AG10803 (cell line): ENCODE measurements around the gene COL26A1.
"Not testable (repeated sequence)": the region's sequence is repeated elsewhere in the genome, so short reads cannot be mapped to it uniquely, and the experiment has no call there.

Experiments
- DNase-seq: peaks from one replicate; pipeline ENCODE4 v3.0.0; 2010; ENCODE audit warnings: low read depth
- H3K4me3 ChIP-seq: 2 replicates; pipeline ENCODE4 v1.5.1; 2011; ENCODE audit warnings: mild to moderate bottlenecking, low read length, control low read depth
- CTCF ChIP-seq: conservative IDR thresholded peaks from 2 replicates; pipeline ENCODE4 v1.5.1; 2011; ENCODE audit warnings: mild to moderate bottlenecking, low read length, control low read depth, inconsistent platforms

COL26A1 gene

GRCh38 chr7:101465576-101466196 is 103.0 kb downstream of the COL26A1 start:
- DNase-seq: no peak
- H3K4me3 ChIP-seq: no peak overlapping the region
- no peak for TF ChIP-seq CTCF

- DNase-seq: no peak
- H3K4me3 ChIP-seq: no peak overlapping the region
- TF ChIP-seq CTCF: no peak
Measured at GRCh38 chr7:101466871-101467270, 104.2 kb downstream of the COL26A1 start.

GRCh38 chr7:101468546-101469275 is 106.0 kb downstream of the COL26A1 start:
- no peak for TF ChIP-seq CTCF
- H3K4me3 ChIP-seq: no peak overlapping the region
- no peak for DNase-seq

GRCh38 chr7:101470668-101471487 is 108.2 kb downstream of the COL26A1 start:
- TF ChIP-seq CTCF: no peak
- DNase-seq: no peak
- no peak overlapping the region for H3K4me3 ChIP-seq

- DNase-seq: no peak
- no peak for TF ChIP-seq CTCF
- H3K4me3 ChIP-seq: no peak overlapping the region
Measured at GRCh38 chr7:101474178-101474577, 111.5 kb downstream of the COL26A1 start.

- DNase-seq, H3K4me3 ChIP-seq: not testable (repeated sequence)
Measured at GRCh38 chr7:101475691-101476090, 113.0 kb downstream of the COL26A1 start.

- DNase-seq: no peak
- TF ChIP-seq CTCF: no peak
- no peak overlapping the region for H3K4me3 ChIP-seq
Measured at GRCh38 chr7:101479217-101479616, 116.5 kb downstream of the COL26A1 start.

GRCh38 chr7:101486056-101486432 is 123.4 kb downstream of the COL26A1 start:
- not testable (repeated sequence) for DNase-seq, H3K4me3 ChIP-seq
